HepG2 (cell line): Measurements from ENCODE around the gene WDR19. TPM values are rescaled to one million over a fixed set of nuclear protein-coding genes. Genes with fewer than 3 reads are reported as not detected.
A peak's percentile ranks its signal among the peaks of the same experiment; 100 is the strongest.

Source experiments
- CAMTA2 ChIP-seq: sonication (generic); formaldehyde crosslinking; IDR thresholded peaks from 2 replicates; pipeline ENCODE4 v1.4.0; 2020; ENCODE audit warnings: mild to moderate bottlenecking, missing genetic modification reagents, borderline replicate concordance
- CHD4 ChIP-seq: fragments of 200-600 bp; sonication (generic); IDR thresholded peaks from 2 replicates; pipeline ENCODE4 v1.7.0; 2017; ENCODE audit warnings: mild to moderate bottlenecking, low read length, borderline replicate concordance
- FOXJ3 ChIP-seq: sonication (generic); formaldehyde crosslinking; IDR thresholded peaks from 2 replicates; pipeline ENCODE4 v1.4.0; 2020; ENCODE audit warnings: missing genetic modification reagents, mild to moderate bottlenecking, borderline replicate concordance
- FOXO1 ChIP-seq: sonication (generic); formaldehyde crosslinking; IDR thresholded peaks from 2 replicates; pipeline ENCODE4 v1.4.0; 2020; ENCODE audit warnings: missing genetic modification reagents
- HBP1 ChIP-seq: IDR thresholded peaks from 2 replicates; pipeline ENCODE4 v1.6.1; 2016; ENCODE audit warnings: low read depth, control low read depth
- HNRNPUL1 ChIP-seq: fragments of 200-400 bp; formaldehyde crosslinking; IDR thresholded peaks from 2 replicates; pipeline ENCODE4 v1.6.1; 2017; ENCODE audit warnings: low read depth, mild to moderate bottlenecking, low read length, moderate library complexity
- KLF11 ChIP-seq: IDR thresholded peaks from 2 replicates; pipeline ENCODE4 v1.6.1; 2016; ENCODE audit warnings: missing compliant biosample characterization
- MAF1 ChIP-seq: sonication (generic); formaldehyde crosslinking; IDR thresholded peaks from 2 replicates; pipeline ENCODE4 v1.5.0; 2020; ENCODE audit warnings: missing genetic modification reagents, borderline replicate concordance
- MED13 ChIP-seq: sonication (generic); formaldehyde crosslinking; IDR thresholded peaks from 2 replicates; pipeline ENCODE4 v1.5.0; 2020; ENCODE audit warnings: missing genetic modification reagents
- NFIB ChIP-seq: sonication (generic); formaldehyde crosslinking; IDR thresholded peaks from 2 replicates; pipeline ENCODE4 v1.9.0; 2021; ENCODE audit warnings: missing genetic modification reagents, mild to moderate bottlenecking, borderline replicate concordance
- PPARG ChIP-seq: conservative IDR thresholded peaks from 2 replicates; pipeline ENCODE4 v1.6.1; 2016; ENCODE audit warnings: missing biosample characterization, missing genetic modification reagents
- REL ChIP-seq: sonication (generic); formaldehyde crosslinking; conservative IDR thresholded peaks from 2 replicates; pipeline ENCODE4 v1.8.0; 2022; ENCODE audit warnings: mild to moderate bottlenecking, missing genetic modification reagents, moderate library complexity
- REPIN1 ChIP-seq: sonication (generic); formaldehyde crosslinking; IDR thresholded peaks from 2 replicates; pipeline ENCODE4 v1.8.0; 2022; ENCODE audit warnings: missing genetic modification reagents, low read depth, mild to moderate bottlenecking, borderline replicate concordance
- THAP7 ChIP-seq: sonication (generic); formaldehyde crosslinking; IDR thresholded peaks from 2 replicates; pipeline ENCODE4 v1.8.1; 2023; ENCODE audit warnings: mild to moderate bottlenecking, missing genetic modification reagents
- ZBTB1 ChIP-seq: sonication (generic); formaldehyde crosslinking; IDR thresholded peaks from 2 replicates; pipeline ENCODE4 v1.4.0; 2020; ENCODE audit warnings: missing genetic modification reagents, borderline replicate concordance
- ZNF224 ChIP-seq: sonication (generic); formaldehyde crosslinking; IDR thresholded peaks from 2 replicates; pipeline ENCODE4 v1.5.0; 2020; ENCODE audit warnings: mild to moderate bottlenecking, missing genetic modification reagents
- ZNF329 ChIP-seq: sonication (generic); formaldehyde crosslinking; IDR thresholded peaks from 2 replicates; pipeline ENCODE4 v1.9.0; 2021; ENCODE audit warnings: low read depth, mild to moderate bottlenecking, missing genetic modification reagents
- ZNF331 ChIP-seq: sonication (generic); formaldehyde crosslinking; IDR thresholded peaks from 2 replicates; pipeline ENCODE4 v1.4.0; 2020; ENCODE audit warnings: missing genetic modification reagents
- ZNF557 ChIP-seq: sonication (generic); formaldehyde crosslinking; IDR thresholded peaks from 2 replicates; pipeline ENCODE4 v1.4.0; 2020; ENCODE audit warnings: missing genetic modification reagents
- ZNF607 ChIP-seq: sonication (generic); formaldehyde crosslinking; IDR thresholded peaks from 2 replicates; pipeline ENCODE4 v1.5.1; 2020; ENCODE audit warnings: missing genetic modification reagents, mild to moderate bottlenecking, borderline replicate concordance
- ZNF772 ChIP-seq: sonication (generic); formaldehyde crosslinking; IDR thresholded peaks from 2 replicates; pipeline ENCODE4 v1.5.0; 2020; ENCODE audit warnings: mild to moderate bottlenecking, missing genetic modification reagents
- ZNF792 ChIP-seq: IDR thresholded peaks from 2 replicates; pipeline ENCODE4 v1.6.1; 2016
- polyA plus RNA-seq, 8 experiments: library from polyadenylated mRNA; depleted of rRNA in 3 of 8; stranded (reverse) in 7 of 8; unstranded in 1 of 8; fragments of >200 nt; fragmentation: Illumina TruSeq in 4 of 8; extraction: Trizol in 4 of 8; gene quantifications; 2 replicates each; pipeline versions ENCODE4 v1.2.1 to v1.2.3, GENCODE V29; 2011 to 2016; ENCODE audit warnings: low read depth in 4 of 8, missing spikeins in 1 of 8, mixed read lengths in 1 of 8; ENCODE audit not compliant: insufficient read depth in 1 of 8
- total RNA-seq, 5 experiments: library from RNA; depleted of rRNA; stranded (reverse); fragments of >200 nt; fragmentation: Illumina TruSeq; extraction: Trizol; gene quantifications; 2 replicates each; pipeline ENCODE4 v1.2.3, GENCODE V29; 2016; ENCODE audit warnings: low read depth in 1 of 5
- TF ChIP-seq, protein P1 (sequence below): IDR thresholded peaks from 2 replicates; pipeline ENCODE4 v1.6.1; 2016; ENCODE audit warnings: low read depth
- TF ChIP-seq, protein P2 (sequence below): sonication (generic); formaldehyde crosslinking; IDR thresholded peaks from 2 replicates; pipeline ENCODE4; 2020; ENCODE audit warnings: missing genetic modification reagents, mild to moderate bottlenecking, borderline replicate concordance
- TF ChIP-seq, protein P3 (sequence below): sonication (generic); formaldehyde crosslinking; IDR thresholded peaks from 2 replicates; pipeline ENCODE4 v1.8.0; 2022; ENCODE audit warnings: missing genetic modification reagents, low read depth, mild to moderate bottlenecking, borderline replicate concordance

Gene WDR19
- total and polyA plus RNA-seq, 2 of the 13 experiments (the other 11 are each of a cell fraction or from before 2014, with no cell fraction given): 22.9 to 34.1 TPM

- TF ChIP-seq, protein P1, sequence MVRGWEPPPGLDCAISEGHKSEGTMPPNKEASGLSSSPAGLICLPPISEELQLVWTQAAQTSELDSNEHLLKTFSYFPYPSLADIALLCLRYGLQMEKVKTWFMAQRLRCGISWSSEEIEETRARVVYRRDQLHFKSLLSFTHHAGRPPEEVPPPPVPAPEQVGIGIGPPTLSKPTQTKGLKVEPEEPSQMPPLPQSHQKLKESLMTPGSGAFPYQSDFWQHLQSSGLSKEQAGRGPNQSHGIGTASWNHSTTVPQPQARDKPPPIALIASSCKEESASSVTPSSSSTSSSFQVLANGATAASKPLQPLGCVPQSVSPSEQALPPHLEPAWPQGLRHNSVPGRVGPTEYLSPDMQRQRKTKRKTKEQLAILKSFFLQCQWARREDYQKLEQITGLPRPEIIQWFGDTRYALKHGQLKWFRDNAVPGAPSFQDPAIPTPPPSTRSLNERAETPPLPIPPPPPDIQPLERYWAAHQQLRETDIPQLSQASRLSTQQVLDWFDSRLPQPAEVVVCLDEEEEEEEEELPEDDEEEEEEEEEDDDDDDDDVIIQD (CRISPR knock-in tag): peak; percentile 37; the same call in 1 of the 2 replicates
- TF ChIP-seq MAF1 (CRISPR knock-in tag): no peak
- no peak for TF ChIP-seq CAMTA2 (CRISPR knock-in tag)
- TF ChIP-seq HBP1 (CRISPR knock-in tag): no peak
- no peak for TF ChIP-seq HNRNPUL1
- no peak for TF ChIP-seq NFIB
- no peak for TF ChIP-seq THAP7 (CRISPR knock-in tag)
- no peak for TF ChIP-seq ZNF792 (CRISPR knock-in tag)
- no peak for TF ChIP-seq ZNF329 (CRISPR knock-in tag)
- no peak for TF ChIP-seq ZNF224 (CRISPR knock-in tag)
- TF ChIP-seq MED13: no peak
- TF ChIP-seq KLF11 (CRISPR knock-in tag): no peak
- no peak for TF ChIP-seq CHD4
- no peak for TF ChIP-seq ZNF557
- TF ChIP-seq, protein P2, sequence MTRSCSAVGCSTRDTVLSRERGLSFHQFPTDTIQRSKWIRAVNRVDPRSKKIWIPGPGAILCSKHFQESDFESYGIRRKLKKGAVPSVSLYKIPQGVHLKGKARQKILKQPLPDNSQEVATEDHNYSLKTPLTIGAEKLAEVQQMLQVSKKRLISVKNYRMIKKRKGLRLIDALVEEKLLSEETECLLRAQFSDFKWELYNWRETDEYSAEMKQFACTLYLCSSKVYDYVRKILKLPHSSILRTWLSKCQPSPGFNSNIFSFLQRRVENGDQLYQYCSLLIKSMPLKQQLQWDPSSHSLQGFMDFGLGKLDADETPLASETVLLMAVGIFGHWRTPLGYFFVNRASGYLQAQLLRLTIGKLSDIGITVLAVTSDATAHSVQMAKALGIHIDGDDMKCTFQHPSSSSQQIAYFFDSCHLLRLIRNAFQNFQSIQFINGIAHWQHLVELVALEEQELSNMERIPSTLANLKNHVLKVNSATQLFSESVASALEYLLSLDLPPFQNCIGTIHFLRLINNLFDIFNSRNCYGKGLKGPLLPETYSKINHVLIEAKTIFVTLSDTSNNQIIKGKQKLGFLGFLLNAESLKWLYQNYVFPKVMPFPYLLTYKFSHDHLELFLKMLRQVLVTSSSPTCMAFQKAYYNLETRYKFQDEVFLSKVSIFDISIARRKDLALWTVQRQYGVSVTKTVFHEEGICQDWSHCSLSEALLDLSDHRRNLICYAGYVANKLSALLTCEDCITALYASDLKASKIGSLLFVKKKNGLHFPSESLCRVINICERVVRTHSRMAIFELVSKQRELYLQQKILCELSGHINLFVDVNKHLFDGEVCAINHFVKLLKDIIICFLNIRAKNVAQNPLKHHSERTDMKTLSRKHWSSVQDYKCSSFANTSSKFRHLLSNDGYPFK (CRISPR knock-in tag): no peak
- TF ChIP-seq, protein P3, sequence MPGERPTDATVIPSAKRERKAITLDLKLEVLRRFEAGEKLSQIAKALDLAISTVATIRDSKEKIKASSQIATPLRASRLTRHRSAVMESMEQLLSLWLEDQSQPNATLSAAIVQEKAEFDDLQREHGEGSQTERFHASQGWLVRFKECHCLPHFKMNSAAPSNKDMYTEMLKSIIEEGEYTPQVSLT (CRISPR knock-in tag): no peak
- no peak for TF ChIP-seq ZNF607 (CRISPR knock-in tag)
- no peak for TF ChIP-seq ZNF331
- no peak for TF ChIP-seq ZNF772 (CRISPR knock-in tag)
- peak; percentile 61; the same call in 1 of the 2 replicates for TF ChIP-seq FOXO1 (CRISPR knock-in tag)
- TF ChIP-seq REL (CRISPR knock-in tag): no peak
- TF ChIP-seq REPIN1 (CRISPR knock-in tag): no peak
- no peak for TF ChIP-seq ZBTB1 (CRISPR knock-in tag)
- no peak for TF ChIP-seq FOXJ3
- no peak for TF ChIP-seq PPARG (CRISPR knock-in tag)
These were observed 92.2 kb downstream of the WDR19 start (continued) for GRCh38 chr4:39274503-39274902.
